BE2C (cell line): ENCODE data around the gene ITGB8.

Source experiments
- DNase-seq: peaks from one replicate; pipeline ENCODE4 v3.0.0-alpha.2; 2020
- H3K27me3 ChIP-seq: fragments of 250-450 bp; sonication (Bioruptor Pico); 2 replicates; pipeline ENCODE4 v1.5.1; 2020; ENCODE audit warnings: mild to moderate bottlenecking
- H3K36me3 ChIP-seq: fragments of 250-450 bp; sonication (Bioruptor Pico); 2 replicates; pipeline ENCODE4 v1.5.1; 2020; ENCODE audit warnings: mild to moderate bottlenecking
- H3K4me1 ChIP-seq: fragments of 250-450 bp; sonication (Bioruptor Pico); 2 replicates; pipeline ENCODE4 v1.5.1; 2020
- H3K4me3 ChIP-seq: 2 replicates; pipeline ENCODE4 v1.5.1; 2011; ENCODE audit warnings: low read depth, low read length
- H3K9me3 ChIP-seq: fragments of 250-450 bp; sonication (Bioruptor Pico); 2 replicates; pipeline ENCODE4 v1.5.1; 2020
- CTCF ChIP-seq: IDR thresholded peaks from 2 replicates; pipeline ENCODE4 v1.5.1; 2012; ENCODE audit warnings: mild to moderate bottlenecking, low read depth, low read length

ITGB8 gene

GRCh38 chr7:20318933-20319332 is 11.8 kb upstream of the ITGB8 start:
- no peaks in the 10 kb centered on the region for H3K27me3 ChIP-seq
- no peaks in the 10 kb centered on the region for H3K9me3 ChIP-seq
- H3K4me3 ChIP-seq = no peak overlapping the region
- H3K36me3 ChIP-seq = no peaks in the 10 kb centered on the region
- DNase-seq = no peak
- H3K4me1 ChIP-seq = no peaks in the 10 kb centered on the region; the same call in 1 of the 2 replicates
- TF ChIP-seq CTCF = no peak

GRCh38 chr7:20320322-20320721 is 10.4 kb upstream of the ITGB8 start:
- Histone ChIP-seq H3K27me3 (no peaks in the 10 kb centered on the region), H3K9me3 (no peaks in the 10 kb centered on the region), H3K36me3 (no peaks in the 10 kb centered on the region), H3K4me3 (no peak overlapping the region), H3K4me1 (no peaks in the 10 kb centered on the region; the same call in 1 of the 2 replicates)
- TF ChIP-seq CTCF = no peak
- no peak for DNase-seq

- no peak for DNase-seq
- Histone ChIP-seq H3K4me1 (no peaks in the 10 kb centered on the region), H3K4me3 (no peak overlapping the region), H3K36me3 (no peaks in the 10 kb centered on the region), H3K9me3 (no peaks in the 10 kb centered on the region), H3K27me3 (no peaks in the 10 kb centered on the region)
- no peak for TF ChIP-seq CTCF
Observed at GRCh38 chr7:20320786-20321185, 9.9 kb upstream of the ITGB8 start.

- Histone ChIP-seq H3K9me3 (no peaks in the 10 kb centered on the region), H3K36me3 (no peaks in the 10 kb centered on the region), H3K27me3 (no peaks in the 10 kb centered on the region), H3K4me1 (no peaks in the 10 kb centered on the region), H3K4me3 (no peak overlapping the region)
- no peak for TF ChIP-seq CTCF
- DNase-seq = no peak
Observed at GRCh38 chr7:20323595-20323994, 7.1 kb upstream of the ITGB8 start.

GRCh38 chr7:20326342-20326741 is 4.4 kb upstream of the ITGB8 start:
- no peak overlapping the region for H3K4me3 ChIP-seq
- no peaks in the 10 kb centered on the region for H3K27me3 ChIP-seq
- H3K4me1 ChIP-seq = no peaks in the 10 kb centered on the region
- no peaks in the 10 kb centered on the region for H3K36me3 ChIP-seq
- no peak for TF ChIP-seq CTCF
- no peak for DNase-seq
- H3K9me3 ChIP-seq = no peaks in the 10 kb centered on the region

GRCh38 chr7:20327055-20327454 is 3.6 kb upstream of the ITGB8 start:
- no peaks in the 10 kb centered on the region for H3K4me1 ChIP-seq
- no peak overlapping the region for H3K4me3 ChIP-seq
- no peaks in the 10 kb centered on the region for H3K9me3 ChIP-seq
- no peak for DNase-seq
- H3K36me3 ChIP-seq = no peaks in the 10 kb centered on the region
- no peak for TF ChIP-seq CTCF
- H3K27me3 ChIP-seq = 0 out of 2 replicates have a peak, but pooled peaks cover 2% of the 10 kb centered on the region
